NCI-H2107 treated with DMSO at 0.1 percent for 48 hours (cell line): ENCODE data around the gene GRIN2C.

Source experiments
- DNase-seq: peaks from one replicate; lab custom pipeline; 2025; ENCODE audit not compliant: unreplicated experiment; lab: John Stamatoyannopoulos, UW

The GRIN2C gene

DNA sequence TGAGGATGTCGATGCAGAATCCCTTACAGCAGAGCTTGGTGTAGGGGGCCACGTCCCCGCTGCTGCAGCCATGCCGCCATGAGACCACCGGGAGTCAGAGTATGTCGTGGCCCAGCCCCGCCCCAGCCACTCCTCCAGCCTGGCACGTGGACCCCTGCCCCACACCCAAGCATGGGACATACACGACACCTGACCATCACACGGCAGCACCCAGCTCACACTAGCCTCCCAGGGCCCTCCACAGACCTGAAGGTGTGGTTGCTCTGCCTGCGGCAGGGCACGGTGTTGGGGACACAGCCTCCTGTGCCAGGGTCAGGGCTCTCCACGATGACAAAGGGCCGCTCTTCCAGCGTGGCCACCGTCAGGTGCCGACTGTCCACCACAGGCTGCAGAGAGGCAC lies 9.4 kb downstream of the GRIN2C start:
- DNase-seq: no peak

DNA sequence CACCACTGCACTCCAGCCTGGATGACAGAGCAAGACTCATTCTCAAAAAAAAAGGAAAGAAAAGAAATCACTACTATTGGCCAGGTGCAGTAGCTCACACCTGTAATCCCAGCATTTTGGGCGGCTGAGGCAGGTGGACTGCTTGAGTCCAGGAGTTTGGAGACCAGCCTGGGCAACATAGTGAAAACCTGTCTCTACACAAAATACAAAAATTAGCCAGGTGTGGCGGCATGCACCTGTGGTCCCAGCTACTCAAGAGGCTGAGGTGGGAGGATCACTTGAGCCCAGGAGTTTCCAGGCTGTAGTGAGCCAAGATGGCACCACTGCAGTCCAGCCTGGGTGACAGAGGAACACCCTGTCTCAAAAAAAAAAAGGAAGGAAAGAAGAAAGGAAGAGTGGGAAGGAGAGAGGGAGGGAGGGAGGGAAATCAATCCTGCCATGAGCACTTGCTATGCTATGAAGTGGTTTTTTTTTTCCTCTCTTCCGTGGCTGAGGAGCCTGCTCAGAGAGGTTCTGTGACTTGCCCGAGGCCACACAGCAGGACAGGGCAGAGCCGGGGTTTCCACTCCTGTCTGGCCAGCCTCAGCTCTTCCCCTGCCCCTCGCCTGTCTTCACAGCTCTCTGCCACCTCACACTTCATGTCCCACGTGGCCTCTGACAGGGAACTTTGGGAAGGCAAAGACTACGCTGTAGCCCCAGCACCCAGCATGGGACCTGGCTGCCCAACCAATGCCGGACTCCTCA lies 10.9 kb downstream of the GRIN2C start:
- no peak for DNase-seq

DNA sequence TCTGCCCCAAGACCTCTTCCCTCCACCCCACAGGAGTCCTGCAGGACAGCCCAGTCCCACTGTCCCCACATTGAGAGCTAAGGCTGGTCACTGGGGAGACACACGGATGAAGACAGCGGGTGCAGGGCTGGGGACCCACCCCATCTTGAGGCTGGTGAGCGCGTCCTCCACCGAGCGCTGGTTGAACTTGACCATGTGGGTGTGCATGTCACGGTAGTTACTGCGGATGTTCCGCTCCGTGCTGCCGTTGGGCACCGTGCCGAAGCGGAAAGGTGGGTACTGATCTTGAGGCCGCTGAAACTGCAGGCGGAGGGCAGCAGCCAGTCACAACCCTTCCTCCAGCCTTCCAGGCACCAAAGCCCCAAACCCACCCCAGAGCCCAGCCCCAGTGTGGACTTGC lies 13.1 kb downstream of the GRIN2C start:
- DNase-seq: no peak

DNA sequence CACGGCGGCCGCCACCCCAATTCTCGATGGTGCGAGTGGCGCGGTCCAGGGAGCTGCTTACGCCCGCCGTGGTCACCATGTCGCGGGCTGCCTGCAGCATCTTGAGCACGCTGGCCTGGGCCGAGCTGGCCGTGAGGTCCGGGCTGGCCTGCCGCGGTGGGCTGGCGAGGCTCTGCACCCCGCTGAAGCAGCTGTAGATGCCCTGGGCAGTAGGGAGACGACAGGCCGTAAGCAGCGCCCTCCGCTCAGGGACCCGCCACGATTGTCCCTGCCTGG lies 16.4 kb downstream of the GRIN2C start:
- DNase-seq: no peak

DNA sequence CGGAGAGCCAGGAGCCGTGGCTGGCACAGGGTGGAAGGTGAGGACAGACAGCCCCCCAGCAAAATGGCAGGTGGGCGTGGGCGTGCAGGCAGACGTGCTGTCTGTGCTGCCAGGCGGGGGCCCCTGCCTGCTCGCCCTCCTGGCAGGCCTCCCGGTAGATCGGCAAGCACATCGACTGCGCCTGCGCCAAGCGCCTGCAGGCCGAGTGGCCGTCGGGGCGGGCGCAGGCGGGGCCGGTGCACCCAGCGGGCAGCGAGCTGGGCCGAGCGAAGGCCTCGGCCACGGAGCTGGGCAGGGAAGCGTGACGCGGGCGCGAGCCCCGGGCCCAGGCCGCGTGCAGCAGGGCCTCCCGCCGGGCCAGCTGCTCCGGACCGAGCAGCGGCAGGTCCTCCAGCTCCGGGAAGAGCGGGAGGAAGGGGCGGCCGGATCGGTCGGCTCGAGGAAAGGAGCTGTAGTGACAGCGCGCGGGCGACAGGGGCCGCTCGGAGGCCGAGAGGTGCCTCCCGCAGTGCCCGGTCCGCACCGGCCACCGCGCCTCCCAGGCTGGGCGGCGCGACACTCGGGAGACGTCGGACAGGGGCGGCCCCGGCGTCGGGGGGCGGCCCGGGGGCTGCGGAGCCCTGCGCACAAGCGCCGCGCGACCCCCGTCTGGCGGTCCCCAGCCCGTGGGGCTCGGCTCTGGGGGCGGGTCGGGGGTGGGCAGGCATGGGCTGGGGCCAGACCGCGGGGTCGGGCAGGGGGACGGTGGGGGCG lies 16.9 kb downstream of the GRIN2C start:
- DNase-seq: no peak

DNA sequence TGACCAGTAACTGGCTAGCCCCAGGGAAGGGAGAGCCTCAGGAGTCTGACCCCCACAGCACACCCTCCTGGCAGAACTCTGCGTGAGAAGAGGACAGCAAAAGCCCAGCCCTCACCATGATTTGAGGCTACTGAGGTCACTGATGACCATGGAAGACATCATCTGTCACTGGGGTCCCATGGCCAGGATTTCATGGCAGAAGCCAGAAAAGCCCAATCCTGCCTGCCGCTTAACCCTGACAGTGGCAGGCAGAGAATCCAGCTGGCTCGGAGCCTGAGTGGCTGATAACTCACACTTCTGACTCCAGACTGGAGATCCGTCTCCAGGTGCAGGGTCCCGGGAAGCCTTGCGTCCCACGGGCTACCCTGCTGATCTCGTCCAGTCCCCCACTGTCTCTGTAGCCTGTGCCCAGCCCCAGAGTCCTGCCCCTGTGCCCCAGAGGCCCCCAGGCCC lies 17.5 kb downstream of the GRIN2C start:
- no peak for DNase-seq

DNA sequence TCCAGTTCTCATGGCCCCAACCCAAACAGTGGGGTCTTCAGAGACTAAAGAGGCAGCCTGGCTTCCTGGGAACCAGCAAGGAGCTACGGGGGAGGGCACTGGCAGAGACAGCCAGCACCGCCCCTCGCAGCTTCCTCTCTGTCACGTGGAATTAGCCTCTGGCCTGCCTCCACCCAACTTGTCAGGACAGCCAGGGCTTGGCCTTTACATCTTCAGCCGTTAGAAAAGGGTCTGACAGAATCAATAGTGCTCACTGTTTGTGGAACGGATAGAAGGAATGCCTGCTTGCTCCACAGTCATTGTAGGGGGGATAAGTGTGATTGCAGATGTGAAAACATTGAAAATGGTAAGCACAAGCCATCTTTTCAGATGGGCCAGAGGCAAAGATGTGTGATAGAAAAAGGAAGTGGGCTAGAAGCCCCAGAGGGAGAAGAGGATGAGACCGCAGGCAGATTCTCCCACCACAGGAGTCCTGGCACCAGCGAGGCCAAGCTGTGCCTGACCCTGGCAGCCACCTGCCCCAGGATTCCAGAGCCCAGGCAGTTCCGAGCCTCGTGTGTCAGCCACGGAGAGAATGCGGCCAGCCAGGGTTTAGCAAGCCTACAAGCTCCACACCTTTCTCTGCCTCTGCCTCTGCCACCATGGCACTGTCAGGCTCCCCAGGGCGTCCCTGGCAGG lies 18.6 kb downstream of the GRIN2C start:
- DNase-seq: no peak

DNA sequence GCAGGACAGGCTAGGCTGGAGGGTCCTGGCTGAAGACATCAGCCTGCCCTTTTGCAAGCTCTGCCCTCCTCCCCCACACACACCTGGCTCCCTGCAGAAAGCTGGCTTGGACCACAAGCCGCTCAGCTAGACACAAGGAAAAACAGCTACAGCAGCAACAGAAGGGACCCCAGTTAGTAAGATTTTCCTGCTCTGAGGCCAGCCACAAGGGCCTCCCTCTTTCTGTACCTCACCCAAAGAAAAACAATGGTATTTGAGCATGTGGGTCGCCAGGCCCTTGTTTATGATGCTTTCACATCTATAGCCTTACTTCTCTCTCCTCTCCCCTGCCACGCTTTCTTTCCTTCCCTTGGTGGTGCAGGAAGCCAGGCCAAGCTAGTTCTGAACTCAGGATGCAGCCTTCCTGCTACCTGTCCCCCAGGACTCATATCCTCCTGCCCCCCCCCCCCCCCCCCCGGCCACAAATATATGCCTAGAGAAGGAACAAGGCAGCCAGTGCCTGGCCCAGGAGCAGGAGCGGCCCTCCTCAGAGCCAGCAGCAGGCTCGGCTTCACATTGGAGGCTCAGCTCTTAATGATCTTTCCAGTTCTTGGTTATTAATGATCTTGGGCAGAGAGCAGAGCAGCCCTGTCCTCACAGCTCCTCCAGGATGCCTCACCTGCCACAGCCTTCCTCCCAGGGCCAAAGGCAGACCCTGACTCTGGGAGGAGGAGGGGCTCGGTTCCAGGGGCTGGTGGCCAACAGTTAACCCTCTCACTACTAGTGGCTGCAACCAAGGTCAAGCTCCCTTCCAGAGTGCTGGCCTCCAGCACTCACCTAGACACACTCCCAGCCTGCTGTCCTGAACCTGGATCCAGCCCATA lies 19.5 kb downstream of the GRIN2C start:
- DNase-seq: no peak

DNA sequence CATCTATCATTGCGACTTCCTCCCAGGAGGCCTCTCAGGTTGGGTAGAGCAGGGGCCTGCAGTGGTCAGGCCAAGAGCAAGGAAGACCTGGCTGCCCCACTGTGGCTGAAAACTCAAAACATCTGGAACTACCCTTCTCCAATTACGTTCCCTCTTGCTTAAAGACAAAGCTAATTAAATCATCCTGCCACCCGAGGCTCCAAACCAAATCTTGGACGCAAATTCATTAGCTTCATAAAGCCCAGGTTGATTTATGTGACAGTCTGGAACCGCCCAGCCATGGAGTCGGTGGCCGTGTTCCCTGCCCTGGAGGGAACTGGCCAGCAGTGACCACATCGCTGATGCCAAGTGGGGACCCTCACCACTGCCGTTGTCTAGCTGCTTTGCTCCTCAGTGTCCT lies 21.4 kb downstream of the GRIN2C start:
- no peak for DNase-seq

DNA sequence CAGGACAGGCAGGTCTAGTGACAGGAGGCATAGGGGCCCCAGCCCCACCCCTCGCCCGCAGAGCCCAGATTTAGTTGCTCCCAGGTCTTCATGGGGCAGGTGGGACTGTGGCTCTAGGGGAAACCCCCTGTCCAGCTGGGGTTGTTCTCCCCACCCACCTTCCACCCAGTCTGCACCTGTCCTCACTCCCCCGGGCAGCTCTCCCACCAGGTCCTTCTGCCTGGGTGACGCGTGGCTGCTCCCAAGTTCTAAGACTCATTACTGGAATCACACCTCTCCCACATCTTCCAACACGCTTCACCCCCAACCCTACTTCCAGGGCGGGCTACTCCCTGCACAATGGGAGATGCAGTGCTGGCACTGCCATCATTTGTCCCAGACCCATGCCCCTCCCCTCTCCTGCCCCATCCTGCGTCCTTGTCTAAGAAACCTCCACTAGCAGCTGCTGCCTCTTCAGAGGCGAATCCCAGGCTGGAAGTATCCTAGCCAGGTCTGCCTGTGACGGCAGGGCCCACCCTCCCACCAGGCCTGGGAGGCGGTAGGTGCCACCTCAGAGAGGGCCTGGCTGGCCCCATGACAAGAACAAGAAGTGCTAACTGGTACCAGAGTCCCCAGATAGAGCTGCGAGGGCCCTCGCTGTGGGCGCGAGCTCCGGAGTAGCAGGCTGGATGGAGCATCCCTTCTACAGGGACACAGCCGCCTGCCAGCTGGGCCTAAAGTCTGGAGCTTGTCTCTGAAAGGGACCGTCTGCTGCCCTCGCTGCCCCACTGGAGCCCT lies 22.8 kb downstream of the GRIN2C start:
- DNase-seq: no peak

DNA sequence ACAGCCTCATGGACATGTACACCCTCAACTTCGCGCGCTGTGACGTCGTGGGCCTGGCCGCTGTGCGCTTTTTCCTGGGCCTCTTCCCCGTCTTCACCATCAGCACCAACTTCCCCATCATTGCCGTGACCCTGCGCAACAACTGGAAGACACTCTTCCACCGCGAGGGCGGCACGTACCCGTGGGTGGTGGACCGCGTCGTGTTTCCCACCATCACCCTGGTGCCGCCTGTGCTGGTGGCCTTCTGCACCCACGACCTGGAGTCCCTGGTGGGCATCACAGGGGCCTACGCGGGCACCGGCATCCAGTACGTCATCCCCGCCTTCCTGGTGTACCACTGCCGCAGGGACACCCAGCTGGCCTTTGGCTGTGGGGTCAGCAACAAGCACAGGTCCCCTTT lies 23.5 kb downstream of the GRIN2C start:
- no peak for DNase-seq

DNA sequence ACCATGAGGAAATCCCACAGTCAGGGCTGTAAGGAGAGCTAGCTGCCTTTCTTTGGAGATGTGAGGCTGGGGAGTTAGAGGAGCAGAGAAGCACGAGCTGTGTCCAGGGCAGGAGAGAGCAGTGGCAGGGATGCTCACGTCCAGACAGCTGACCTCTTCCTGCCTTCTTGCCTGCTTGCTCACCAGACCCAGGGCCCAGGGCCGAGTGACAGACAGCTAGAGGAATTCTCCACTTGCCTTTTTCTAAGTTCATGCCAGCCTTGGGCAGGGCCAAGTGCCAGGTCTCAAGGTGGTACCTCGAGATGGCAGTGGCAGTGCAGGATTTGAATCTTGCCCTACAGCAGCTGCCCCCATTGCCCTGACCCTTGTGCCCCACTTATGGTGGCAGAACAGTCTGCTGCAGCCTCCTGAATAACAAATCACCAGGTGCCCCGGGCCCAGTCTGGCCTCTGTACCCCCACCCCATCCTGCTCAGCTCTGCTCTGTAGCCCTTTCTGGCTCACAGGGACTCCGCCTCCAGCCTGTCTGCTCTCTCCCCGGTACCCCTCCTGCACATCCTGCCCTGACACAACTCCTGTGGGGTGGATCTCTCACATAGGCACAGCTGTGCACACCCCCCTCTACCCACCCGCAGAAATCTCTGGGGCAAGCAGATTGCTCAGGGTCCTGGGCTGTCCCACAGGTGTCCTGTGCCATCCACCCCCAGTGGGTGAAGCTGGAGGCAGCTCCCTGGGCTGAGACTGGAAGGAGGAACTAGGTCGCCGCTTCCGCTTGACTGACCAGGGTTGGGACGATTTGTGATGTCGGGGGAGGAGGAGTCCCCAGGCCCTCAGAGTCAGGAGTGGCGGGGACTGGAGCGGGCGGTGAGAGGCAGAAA lies 25.9 kb downstream of the GRIN2C start:
- DNase-seq: no peak

DNA sequence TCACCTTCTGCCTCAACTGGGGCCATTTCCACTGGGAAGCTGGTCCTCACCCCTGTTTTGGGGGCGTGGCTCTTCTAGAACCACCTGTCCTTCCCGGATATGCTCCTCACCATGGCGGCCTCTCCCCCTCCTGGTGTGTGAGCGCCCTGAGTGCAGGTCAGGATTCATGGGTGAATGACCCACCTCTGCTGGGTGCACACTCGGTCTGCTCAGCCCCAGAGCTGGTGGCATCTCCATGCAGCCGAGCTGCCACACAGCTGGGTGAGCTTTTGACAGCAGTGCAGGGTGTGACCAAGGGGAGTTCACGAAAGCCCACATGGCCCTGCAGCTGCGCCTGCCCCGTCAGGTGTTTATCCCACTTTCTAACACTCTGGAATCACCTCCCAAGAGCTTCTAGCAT lies 27.3 kb downstream of the GRIN2C start:
- no peak for DNase-seq

DNA sequence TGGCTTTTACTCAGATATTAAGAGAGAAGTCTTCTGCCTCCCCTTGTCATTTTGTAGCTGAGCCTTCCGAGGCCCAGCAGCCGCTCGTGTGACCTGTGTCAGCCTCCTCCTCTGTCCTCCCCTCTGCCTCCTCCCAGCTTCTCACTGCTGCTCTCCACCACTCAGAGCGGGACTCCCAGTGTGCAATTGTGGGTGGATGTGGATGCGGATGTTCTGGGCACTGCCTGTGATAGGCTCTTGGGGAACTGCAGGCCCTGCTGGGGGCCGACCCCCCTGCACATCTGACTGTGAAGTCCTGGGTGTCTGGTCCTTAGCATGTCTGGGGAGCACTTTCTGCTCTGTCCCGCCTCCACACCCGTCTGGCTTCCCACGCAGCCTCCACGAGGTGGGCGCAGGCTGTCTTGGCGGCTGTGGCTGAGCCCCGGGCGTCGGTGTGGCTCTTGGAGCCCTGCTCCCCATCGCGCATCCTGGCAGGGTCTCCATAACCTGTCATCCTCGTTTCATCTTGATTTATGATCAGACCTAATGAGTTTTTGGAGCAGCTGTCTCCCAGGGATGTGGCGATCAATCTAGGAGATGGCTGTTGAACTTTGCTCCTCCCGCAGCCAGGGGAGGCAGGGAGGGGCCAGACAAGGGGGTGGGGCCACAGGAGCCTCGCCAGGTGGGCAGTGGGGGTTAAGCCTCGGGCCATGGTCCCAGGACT lies 28.1 kb downstream of the GRIN2C start:
- DNase-seq: no peak

DNA sequence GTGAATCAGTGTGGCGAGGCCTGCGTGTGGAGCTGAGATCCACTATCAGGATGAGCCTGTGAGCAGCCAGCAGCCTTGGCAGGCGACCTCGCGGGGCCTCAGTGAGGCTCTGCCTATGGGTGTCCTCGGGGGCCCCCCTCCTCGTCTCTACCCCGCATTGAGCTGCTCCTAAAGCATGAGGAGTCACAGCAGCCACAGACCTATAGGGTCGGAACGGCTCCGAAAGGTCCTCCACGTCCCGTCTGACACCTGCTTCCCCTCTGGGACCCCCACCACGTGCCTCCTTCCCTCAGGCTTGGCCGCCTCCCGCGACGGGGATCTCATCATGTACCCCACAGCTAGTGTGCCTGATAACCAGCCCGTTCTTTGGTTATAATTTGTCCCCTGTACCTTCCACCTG lies 28.8 kb downstream of the GRIN2C start:
- DNase-seq: no peak

DNA sequence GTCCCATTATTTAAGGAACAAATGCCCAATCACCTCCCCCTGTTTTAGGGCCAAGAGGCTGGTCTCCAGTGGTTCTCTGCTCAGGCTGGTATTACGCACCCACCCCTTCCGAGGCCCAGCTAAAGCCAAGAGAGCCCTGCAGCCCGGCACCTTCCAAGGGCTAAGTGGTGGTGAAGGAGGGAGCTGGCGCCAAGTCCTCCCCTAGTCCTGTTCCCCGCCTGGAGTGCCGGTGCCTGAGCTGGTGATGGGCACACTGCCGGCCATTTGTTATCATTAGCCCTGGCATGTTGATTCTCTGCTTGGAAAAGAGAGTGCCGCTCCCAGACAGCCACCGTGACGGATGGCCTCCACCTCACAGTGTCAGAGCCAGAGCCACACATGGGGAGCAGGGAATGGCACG lies 31.9 kb downstream of the GRIN2C start:
- no peak for DNase-seq

DNA sequence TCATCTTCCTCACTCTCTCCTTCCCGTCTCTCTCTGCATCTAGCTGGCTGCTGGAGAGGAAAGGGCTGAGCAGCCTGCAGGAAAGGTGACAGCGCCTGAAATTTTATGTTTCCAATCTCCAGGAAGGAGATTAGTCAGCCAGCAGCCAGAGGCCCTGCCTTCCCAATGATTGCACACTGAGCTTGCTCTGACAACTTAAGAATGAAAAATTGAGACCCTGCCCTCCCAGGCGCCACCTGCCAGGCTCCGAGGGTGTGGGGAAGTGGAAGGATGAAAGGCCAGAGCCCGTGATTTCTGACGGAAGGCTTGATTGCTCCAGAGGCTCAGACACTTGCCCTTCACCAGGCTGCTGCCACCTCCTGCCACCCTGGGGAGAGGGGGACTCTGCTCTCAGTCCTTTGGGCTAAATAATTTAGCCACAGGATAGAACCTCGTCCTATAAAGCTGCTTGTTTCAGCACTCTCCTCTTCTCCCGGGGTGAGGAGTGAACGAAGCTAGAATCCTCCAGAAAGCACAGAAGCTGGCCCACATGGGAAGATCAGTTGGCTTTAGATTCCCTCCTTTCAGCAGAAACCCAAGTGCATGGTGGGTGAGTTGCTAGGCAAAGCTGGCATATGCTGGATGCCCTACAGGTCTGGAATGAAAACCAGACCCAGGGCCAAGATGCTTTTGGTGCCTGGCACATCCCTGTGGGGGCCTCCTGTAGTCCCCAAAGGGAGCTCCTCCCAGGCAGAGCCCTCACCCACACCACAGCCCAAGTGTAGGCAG lies 33.5 kb downstream of the GRIN2C start:
- DNase-seq: no peak

DNA sequence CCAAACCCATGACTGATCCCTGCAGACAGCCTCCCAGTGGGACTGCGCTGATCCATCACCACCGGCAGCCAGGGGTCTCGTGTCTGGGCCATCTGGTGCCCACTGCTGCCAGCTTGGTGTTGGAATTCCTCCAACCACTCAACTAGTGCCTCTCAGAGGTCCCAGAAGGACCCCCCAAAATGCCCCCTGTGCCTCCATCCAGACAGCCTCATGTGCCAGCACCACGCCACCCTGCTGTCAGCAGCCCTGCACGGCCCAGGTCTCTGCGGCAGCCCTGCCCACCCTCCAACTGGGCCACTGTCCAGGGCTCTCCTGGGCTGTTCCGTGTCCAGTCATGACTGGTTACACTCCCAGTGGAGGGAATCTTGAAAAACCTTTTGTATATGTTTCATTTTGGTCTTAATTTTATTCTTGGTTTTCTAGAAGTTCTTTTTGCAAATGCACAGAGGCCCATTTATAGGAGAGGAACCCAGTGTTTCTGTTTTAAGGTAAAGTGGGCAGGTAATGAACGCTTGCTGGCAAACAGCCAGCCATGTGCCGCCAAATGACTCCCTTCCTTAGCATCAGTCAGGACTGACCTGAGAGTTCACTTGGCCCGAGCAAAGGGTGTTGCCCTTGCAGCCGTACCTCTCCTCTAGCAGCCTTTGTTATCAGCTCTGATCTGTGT lies 34.6 kb downstream of the GRIN2C start:
- no peak for DNase-seq
